GM19043 (cell line): ENCODE data around the gene SNX27.

Source experiments
- ATAC-seq: cut with Tn5 transposase; IDR thresholded peaks from one replicate; pipeline ENCODE4 v1.9.1; 2021; ENCODE audit warnings: low read depth; ENCODE audit not compliant: unreplicated experiment

SNX27 gene

GRCh38 chr1:151611832-151612500 is at the start of gene SNX27:
Gene SNX27 (plus strand): TSS chr1:151612050. CDS start chr1:151612202, 152 bp downstream.
- peak; percentile 86 for ATAC-seq

- no peak for ATAC-seq
Observed at GRCh38 chr1:151562661-151563060, 49.2 kb upstream of the SNX27 start.

- no peak for ATAC-seq
Observed at GRCh38 chr1:151563376-151563775, 48.5 kb upstream of the SNX27 start.

- ATAC-seq, result no peak
Observed at GRCh38 chr1:151565502-151566189, 46.2 kb upstream of the SNX27 start.

GRCh38 chr1:151568626-151569088 is 43.2 kb upstream of the SNX27 start:
- ATAC-seq, result no peak

- no peak for ATAC-seq
Observed at GRCh38 chr1:151570819-151571218, 41.0 kb upstream of the SNX27 start.

GRCh38 chr1:151574575-151575529 is 37.0 kb upstream of the SNX27 start:
- no peak for ATAC-seq

GRCh38 chr1:151577173-151577572 is 34.7 kb upstream of the SNX27 start:
- no peak for ATAC-seq

- no peak for ATAC-seq
Observed at GRCh38 chr1:151578941-151579340, 32.9 kb upstream of the SNX27 start.

GRCh38 chr1:151579436-151580225 is 32.2 kb upstream of the SNX27 start:
- no peak for ATAC-seq

GRCh38 chr1:151581451-151581850 is 30.4 kb upstream of the SNX27 start:
- ATAC-seq, result no peak

- no peak for ATAC-seq
Observed at GRCh38 chr1:151581921-151582320, 29.9 kb upstream of the SNX27 start.

GRCh38 chr1:151583796-151584195 is 28.1 kb upstream of the SNX27 start:
- ATAC-seq, result no peak

GRCh38 chr1:151584278-151584677 is 27.6 kb upstream of the SNX27 start:
- ATAC-seq, result no peak

- ATAC-seq, result no peak
Observed at GRCh38 chr1:151584780-151585179, 27.1 kb upstream of the SNX27 start.

- ATAC-seq, result no peak
Observed at GRCh38 chr1:151585622-151586021, 26.2 kb upstream of the SNX27 start.

- no peak for ATAC-seq
Observed at GRCh38 chr1:151590961-151591360, 20.9 kb upstream of the SNX27 start.

GRCh38 chr1:151593730-151594129 is 18.1 kb upstream of the SNX27 start:
- no peak for ATAC-seq

- no peak for ATAC-seq
Observed at GRCh38 chr1:151594143-151594625, 17.7 kb upstream of the SNX27 start.
